HepG2 (cell line): ENCODE results near the gene BRCA2. TPM values are rescaled to one million over a fixed set of nuclear protein-coding genes. Genes with fewer than 3 reads are reported as not detected.

Experiments
- ATAC-seq: fragments of 200-7000 bp; cut with Tn5 transposase; 3 replicates; pipeline ENCODE4 v1.9.1; 2020; ENCODE audit warnings: mild to moderate bottlenecking, moderate library complexity
- BruUV-seq: library from RNA; stranded (reverse); fragments of 400-500 nt; replicated peaks from 2 replicates; lab custom pipeline; 2021; lab: Mats Ljungman, UMichigan
- CTCF ChIA-PET: fragments of 300-600 bp; formaldehyde crosslinking; extraction: SDS; loops from one replicate; lab custom pipeline; 2021; ENCODE audit warnings: low total read pairs, inconsistent platforms, low intra/inter-chr PET ratio; lab: Yijun Ruan, JAX
- POLR2A ChIA-PET: fragments of 350-600 bp; sonication (Branson Sonifier 250); formaldehyde crosslinking; loops from one replicate; lab custom pipeline; 2020; ENCODE audit warnings: antibody characterized with exemption, inconsistent platforms; lab: Yijun Ruan, JAX
- DNase-seq: peaks from one replicate; pipeline ENCODE4 v3.0.0-alpha.2; 2015; ENCODE audit warnings: low spot score
- FAIRE-seq: peaks from 3 replicates; lab custom pipeline; 2011; peaks lifted over from hg19 to GRCh38; lab: Jason Lieb, UNC
- H2AFZ ChIP-seq: one replicate; pipeline ENCODE4 v1.6.1; 2011; ENCODE audit warnings: low read length, inconsistent platforms
- H3K27ac ChIP-seq: fragments of 300-600 bp; 3 replicates; pipeline ENCODE4 v1.8.0; 2011; ENCODE audit warnings: mixed run types, mild to moderate bottlenecking, mixed read lengths, low read length, inconsistent platforms; ENCODE audit not compliant: insufficient read depth; ENCODE audit errors: extremely low read length
- H3K27me3 ChIP-seq, 2 experiments: fragments of 200-600 bp in 1 of 2; 2 replicates in 1 of 2; 3 replicates in 1 of 2; pipeline versions ENCODE4 v1.6.0 to v1.8.0; 2011; ENCODE audit warnings: low read length in 2 of 2, mild to moderate bottlenecking in 2 of 2, moderate library complexity in 2 of 2, inconsistent platforms in 1 of 2; ENCODE audit not compliant: insufficient read depth in 2 of 2, control insufficient read depth in 1 of 2
- H3K36me3 ChIP-seq, 2 experiments: fragments of 200-600 bp in 1 of 2; replicated peaks in 1 of 2; 2 replicates in 1 of 2; 3 replicates in 1 of 2; pipeline versions ENCODE4 v1.5.1 to v1.8.0; 2011; ENCODE audit warnings: low read length in 2 of 2, inconsistent platforms in 1 of 2; ENCODE audit not compliant: insufficient read depth in 2 of 2, control insufficient read depth in 1 of 2
- H3K4me1 ChIP-seq: 2 replicates; pipeline ENCODE4 v1.5.1; 2012; ENCODE audit warnings: low read length, inconsistent platforms; ENCODE audit not compliant: insufficient read depth
- H3K4me2 ChIP-seq: 2 replicates; pipeline ENCODE4 v1.6.0; 2011; ENCODE audit warnings: low read depth, low read length, inconsistent platforms
- H3K4me3 ChIP-seq, 3 experiments: fragments of 200-600 bp in 1 of 3; sonication (generic), shearing (Covaris generic) in 1 of 3; replicated peaks in 1 of 3; 2 replicates each; pipeline ENCODE4 v1.5.1; 2011 to 2016; ENCODE audit warnings: low read length in 3 of 3, inconsistent platforms in 2 of 3, low read depth in 2 of 3, mild to moderate bottlenecking in 2 of 3, control low read depth in 1 of 3, mixed read lengths in 1 of 3; ENCODE audit not compliant: insufficient read depth in 1 of 3
- H3K79me2 ChIP-seq: one replicate; pipeline ENCODE4 v1.6.1; 2011; ENCODE audit warnings: low read length, inconsistent platforms; ENCODE audit not compliant: insufficient read depth
- H3K9ac ChIP-seq: 2 replicates; pipeline ENCODE4 v1.6.0; 2011; ENCODE audit warnings: mild to moderate bottlenecking, low read depth, low read length, inconsistent platforms; ENCODE audit not compliant: insufficient read depth
- H3K9me3 ChIP-seq: 2 replicates; pipeline ENCODE4 v1.5.1; 2012; ENCODE audit warnings: mild to moderate bottlenecking, low read length
- H4K20me1 ChIP-seq: 2 replicates; pipeline ENCODE4 v1.6.0; 2011; ENCODE audit warnings: inconsistent platforms, mild to moderate bottlenecking, low read length, moderate library complexity; ENCODE audit not compliant: insufficient read depth
- AGO1 ChIP-seq: fragments of 200-400 bp; formaldehyde crosslinking; IDR thresholded peaks from 2 replicates; pipeline ENCODE4 v1.6.1; 2017; ENCODE audit warnings: mild to moderate bottlenecking, low read depth, low read length, moderate library complexity; ENCODE audit not compliant: poor library complexity, severe bottlenecking
- FOXA1 ChIP-seq, 2 experiments: fragments of 450-650 bp in 1 of 2; sonication (generic) in 1 of 2; formaldehyde crosslinking in 1 of 2; IDR thresholded peaks; 2 replicates each; pipeline versions ENCODE4 v1.4.0 to v1.6.1; 2016 to 2020; ENCODE audit warnings: missing genetic modification reagents in 1 of 2
- NKX3-1 ChIP-seq: sonication (generic); formaldehyde crosslinking; IDR thresholded peaks from 2 replicates; pipeline ENCODE4 v1.5.0; 2020; ENCODE audit warnings: missing genetic modification reagents
- TOE1 ChIP-seq: sonication (generic); formaldehyde crosslinking; IDR thresholded peaks from 2 replicates; pipeline ENCODE4 v1.4.0; 2020; ENCODE audit warnings: mild to moderate bottlenecking, missing genetic modification reagents
- ZNF407 ChIP-seq: sonication (generic); formaldehyde crosslinking; IDR thresholded peaks from one replicate; pipeline ENCODE4 v1.5.1; 2020; ENCODE audit warnings: mild to moderate bottlenecking, missing genetic modification reagents; ENCODE audit errors: not compliant biosample characterization
- ZNF547 ChIP-seq: sonication (generic); formaldehyde crosslinking; IDR thresholded peaks from 2 replicates; pipeline ENCODE4 v1.5.1; 2020; ENCODE audit warnings: mild to moderate bottlenecking, missing genetic modification reagents
- ZNF775 ChIP-seq: sonication (generic); formaldehyde crosslinking; IDR thresholded peaks from 2 replicates; pipeline ENCODE4 v1.4.0; 2020; ENCODE audit warnings: missing genetic modification reagents, mild to moderate bottlenecking, moderate library complexity, borderline replicate concordance
- ZSCAN21 ChIP-seq: sonication (generic); formaldehyde crosslinking; IDR thresholded peaks from 2 replicates; pipeline ENCODE4 v1.8.0; 2022; ENCODE audit warnings: mild to moderate bottlenecking, missing genetic modification reagents, moderate library complexity, borderline replicate concordance
- in situ Hi-C: cut with HindIII; loops from 2 replicates; pipeline ENCODE4 v1.10.0; 2017; ENCODE audit warnings: low pct_unique_long_range_greater_than_20kb; ENCODE audit not compliant: extremely low pct_ligation_motif_present
- intact Hi-C: fragments of 100-400 bp; cut with micrococcal nuclease; formaldehyde crosslinking; loops from one replicate; pipeline ENCODE4 v1.10.0; 2022; ENCODE audit not compliant: unreplicated experiment
- polyA plus RNA-seq, 8 experiments: library from polyadenylated mRNA; depleted of rRNA in 3 of 8; stranded (reverse) in 7 of 8; unstranded in 1 of 8; fragments of >200 nt; fragmentation: Illumina TruSeq in 4 of 8; extraction: Trizol in 4 of 8; gene quantifications; 2 replicates each; pipeline versions ENCODE4 v1.2.1 to v1.2.3, GENCODE V29; 2011 to 2016; ENCODE audit warnings: low read depth in 4 of 8, missing spikeins in 1 of 8, mixed read lengths in 1 of 8; ENCODE audit not compliant: insufficient read depth in 1 of 8
- total RNA-seq, 5 experiments: library from RNA; depleted of rRNA; stranded (reverse); fragments of >200 nt; fragmentation: Illumina TruSeq; extraction: Trizol; gene quantifications; 2 replicates each; pipeline ENCODE4 v1.2.3, GENCODE V29; 2016; ENCODE audit warnings: low read depth in 1 of 5
- TF ChIP-seq, protein P1 (sequence below): sonication (generic); formaldehyde crosslinking; conservative IDR thresholded peaks from 2 replicates; pipeline ENCODE4 v1.4.0; 2020; ENCODE audit warnings: missing genetic modification reagents
- TF ChIP-seq, protein P2 (sequence below): sonication (generic); formaldehyde crosslinking; IDR thresholded peaks from 2 replicates; pipeline ENCODE4 v1.4.0; 2020; ENCODE audit warnings: missing genetic modification reagents

Gene BRCA2
- total and polyA plus RNA-seq, 2 of the 13 experiments (the other 11 are each of a cell fraction or from before 2014, with no cell fraction given), result 3.1 to 24.6 TPM

GRCh38 chr13:32323912-32324311 lies 8.6 kb downstream of the BRCA2 start:
- in situ Hi-C loops, result no loop called here
- POLR2A ChIA-PET, result no interaction called here

More at GRCh38 chr13:32323912-32324311, 8.6 kb downstream of the BRCA2 start:
- CTCF ChIA-PET, result no interaction called here
- H3K4me1 ChIP-seq, result peaks cover 15% of the 10 kb centered on the region
- no peak overlapping the region for H3K4me2 ChIP-seq
- H3K27me3 ChIP-seq, result no peaks in the 10 kb centered on the region
- no peak overlapping the region for H3K9ac ChIP-seq
- FAIRE-seq, result no peak
- intact Hi-C loops, result no loop called here
- no peak overlapping the region for H3K27ac ChIP-seq
- no peak for DNase-seq
- H2AFZ ChIP-seq, result no peak overlapping the region
- no TSS peak for BruUV-seq
- no peak for ATAC-seq
- H3K36me3 ChIP-seq, result peaks cover 3 to 36% of the 10 kb centered on the region in 2 experiments
- no peak for TF ChIP-seq ZSCAN21
- TF ChIP-seq TOE1, result no peak
- TF ChIP-seq ZNF547 (CRISPR knock-in tag), result no peak
- TF ChIP-seq, protein P1, sequence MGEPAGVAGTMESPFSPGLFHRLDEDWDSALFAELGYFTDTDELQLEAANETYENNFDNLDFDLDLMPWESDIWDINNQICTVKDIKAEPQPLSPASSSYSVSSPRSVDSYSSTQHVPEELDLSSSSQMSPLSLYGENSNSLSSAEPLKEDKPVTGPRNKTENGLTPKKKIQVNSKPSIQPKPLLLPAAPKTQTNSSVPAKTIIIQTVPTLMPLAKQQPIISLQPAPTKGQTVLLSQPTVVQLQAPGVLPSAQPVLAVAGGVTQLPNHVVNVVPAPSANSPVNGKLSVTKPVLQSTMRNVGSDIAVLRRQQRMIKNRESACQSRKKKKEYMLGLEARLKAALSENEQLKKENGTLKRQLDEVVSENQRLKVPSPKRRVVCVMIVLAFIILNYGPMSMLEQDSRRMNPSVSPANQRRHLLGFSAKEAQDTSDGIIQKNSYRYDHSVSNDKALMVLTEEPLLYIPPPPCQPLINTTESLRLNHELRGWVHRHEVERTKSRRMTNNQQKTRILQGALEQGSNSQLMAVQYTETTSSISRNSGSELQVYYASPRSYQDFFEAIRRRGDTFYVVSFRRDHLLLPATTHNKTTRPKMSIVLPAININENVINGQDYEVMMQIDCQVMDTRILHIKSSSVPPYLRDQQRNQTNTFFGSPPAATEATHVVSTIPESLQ (CRISPR knock-in tag), result no peak
- TF ChIP-seq FOXA1 (IDR thresholded peaks at IDR 0.05), result no peak
- no peak for TF ChIP-seq FOXA1 (CRISPR knock-in tag; IDR thresholded peaks at IDR 0.05)
- no peak for TF ChIP-seq ZNF775
- no peak for TF ChIP-seq AGO1
- TF ChIP-seq NKX3-1 (CRISPR knock-in tag), result no peak
- no peak for TF ChIP-seq ZNF407 (CRISPR knock-in tag)
- TF ChIP-seq, protein P2, sequence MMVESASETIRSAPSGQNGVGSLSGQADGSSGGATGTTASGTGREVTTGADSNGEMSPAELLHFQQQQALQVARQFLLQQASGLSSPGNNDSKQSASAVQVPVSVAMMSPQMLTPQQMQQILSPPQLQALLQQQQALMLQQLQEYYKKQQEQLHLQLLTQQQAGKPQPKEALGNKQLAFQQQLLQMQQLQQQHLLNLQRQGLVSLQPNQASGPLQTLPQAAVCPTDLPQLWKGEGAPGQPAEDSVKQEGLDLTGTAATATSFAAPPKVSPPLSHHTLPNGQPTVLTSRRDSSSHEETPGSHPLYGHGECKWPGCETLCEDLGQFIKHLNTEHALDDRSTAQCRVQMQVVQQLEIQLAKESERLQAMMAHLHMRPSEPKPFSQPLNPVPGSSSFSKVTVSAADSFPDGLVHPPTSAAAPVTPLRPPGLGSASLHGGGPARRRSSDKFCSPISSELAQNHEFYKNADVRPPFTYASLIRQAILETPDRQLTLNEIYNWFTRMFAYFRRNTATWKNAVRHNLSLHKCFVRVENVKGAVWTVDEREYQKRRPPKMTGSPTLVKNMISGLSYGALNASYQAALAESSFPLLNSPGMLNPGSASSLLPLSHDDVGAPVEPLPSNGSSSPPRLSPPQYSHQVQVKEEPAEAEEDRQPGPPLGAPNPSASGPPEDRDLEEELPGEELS, result no peak
- no peaks in the 10 kb centered on the region for H3K9me3 ChIP-seq
- no peaks in the 10 kb centered on the region; the same call in 1 of the 2 replicates for H4K20me1 ChIP-seq
- no peak overlapping the region for H3K4me3 ChIP-seq
- H3K79me2 ChIP-seq, result no peaks in the 10 kb centered on the region
